Measurements from ENCODE around the gene PDE1C.

Gene PDE1C

GRCh38 chr7:32047801-32048200 lies 22.4 kb downstream of the PDE1C start:
- no peak for DNase-seq (ENCODE audit: low spot score)
- H3K27ac ChIP-seq, result no peak overlapping the region

GRCh38 chr7:32047075-32047474 lies 23.1 kb downstream of the PDE1C start:
- DNase-seq (ENCODE audit: low spot score), result no peak
- no peak for TF ChIP-seq CTCF (IDR thresholded peaks at IDR 0.05)
- H3K27ac ChIP-seq, result no peak overlapping the region
- no peak overlapping the region for H3K4me3 ChIP-seq

More at GRCh38 chr7:32047801-32048200, 22.4 kb downstream of the PDE1C start:
- no peak for TF ChIP-seq CTCF (IDR thresholded peaks at IDR 0.05)
- H3K4me3 ChIP-seq, result no peak overlapping the region

GRCh38 chr7:32045228-32045627 lies 25.0 kb downstream of the PDE1C start:
- Histone ChIP-seq H3K4me3 (no peak overlapping the region), H3K27ac (no peak overlapping the region)
- DNase-seq (ENCODE audit: low spot score), result no peak
- no peak for TF ChIP-seq CTCF (IDR thresholded peaks at IDR 0.05)

GRCh38 chr7:32044739-32045138 lies 25.5 kb downstream of the PDE1C start:
- no peak overlapping the region for H3K4me3 ChIP-seq
- H3K27ac ChIP-seq, result no peak overlapping the region
- DNase-seq (ENCODE audit: low spot score), result no peak
- no peak for TF ChIP-seq CTCF (IDR thresholded peaks at IDR 0.05)

GRCh38 chr7:32043688-32044087 lies 26.5 kb downstream of the PDE1C start:
- Histone ChIP-seq H3K4me3 (no peak overlapping the region), H3K27ac (no peak overlapping the region)
- TF ChIP-seq CTCF (IDR thresholded peaks at IDR 0.05), result no peak
- DNase-seq (ENCODE audit: low spot score), result no peak

- no peak for TF ChIP-seq CTCF (IDR thresholded peaks at IDR 0.05)
- Histone ChIP-seq H3K27ac (no peak overlapping the region), H3K4me3 (no peak overlapping the region)
- DNase-seq (ENCODE audit: low spot score), result no peak
Observed at GRCh38 chr7:32042900-32043299, 27.3 kb downstream of the PDE1C start.

GRCh38 chr7:32039000-32039756 lies 31.0 kb downstream of the PDE1C start:
- DNase-seq (ENCODE audit: low spot score), result no peak
- Histone ChIP-seq H3K27ac (no peak overlapping the region), H3K4me3 (no peak overlapping the region)
- TF ChIP-seq CTCF (IDR thresholded peaks at IDR 0.05), result no peak
